HepG2 (cell line): ENCODE measurements around the gene TSPAN9. TPM values are rescaled to one million over a fixed set of nuclear protein-coding genes. Genes with fewer than 3 reads are reported as not detected.
A peak's percentile ranks its signal among the peaks of the same experiment; 100 is the strongest.

Source experiments
- ARID4A ChIP-seq: sonication (generic); formaldehyde crosslinking; IDR thresholded peaks from 2 replicates; pipeline ENCODE4 v1.5.0; 2020; ENCODE audit warnings: mild to moderate bottlenecking, missing genetic modification reagents, borderline replicate concordance
- HHEX ChIP-seq: IDR thresholded peaks from 2 replicates; pipeline ENCODE4 v1.6.1; 2016; ENCODE audit warnings: control low read depth
- NR2C2 ChIP-seq: sonication (generic); formaldehyde crosslinking; IDR thresholded peaks from 2 replicates; pipeline ENCODE4 v1.4.0; 2020; ENCODE audit warnings: missing genetic modification reagents, mild to moderate bottlenecking, moderate library complexity, borderline replicate concordance
- RXRA ChIP-seq: sonication (generic); formaldehyde crosslinking; IDR thresholded peaks from 2 replicates; pipeline ENCODE4 v1.5.1; 2020; ENCODE audit warnings: missing genetic modification reagents
- U2AF1 ChIP-seq: fragments of 200-400 bp; formaldehyde crosslinking; optimal IDR thresholded peaks from 2 replicates; pipeline ENCODE3; 2017; ENCODE audit warnings: mild to moderate bottlenecking, low read depth, low read length
- ZNF275 ChIP-seq: sonication (generic); formaldehyde crosslinking; IDR thresholded peaks from 2 replicates; pipeline ENCODE4 v1.8.0; 2022; ENCODE audit warnings: missing genetic modification reagents, mild to moderate bottlenecking, inconsistent platforms, borderline replicate concordance
- polyA plus RNA-seq, 8 experiments: library from polyadenylated mRNA; depleted of rRNA in 3 of 8; stranded (reverse) in 7 of 8; unstranded in 1 of 8; fragments of >200 nt; fragmentation: Illumina TruSeq in 4 of 8; extraction: Trizol in 4 of 8; gene quantifications; 2 replicates each; pipeline versions ENCODE4 v1.2.1 to v1.2.3, GENCODE V29; 2011 to 2016; ENCODE audit warnings: low read depth in 4 of 8, missing spikeins in 1 of 8, mixed read lengths in 1 of 8; ENCODE audit not compliant: insufficient read depth in 1 of 8
- total RNA-seq, 5 experiments: library from RNA; depleted of rRNA; stranded (reverse); fragments of >200 nt; fragmentation: Illumina TruSeq; extraction: Trizol; gene quantifications; 2 replicates each; pipeline ENCODE4 v1.2.3, GENCODE V29; 2016; ENCODE audit warnings: low read depth in 1 of 5
- TF ChIP-seq, protein P1 (sequence below): sonication (generic); formaldehyde crosslinking; IDR thresholded peaks from 2 replicates; pipeline ENCODE4 v1.5.0; 2020; ENCODE audit warnings: missing genetic modification reagents, mild to moderate bottlenecking, borderline replicate concordance
- TF ChIP-seq, protein P2 (sequence below): IDR thresholded peaks from 2 replicates; pipeline ENCODE4 v1.6.1; 2016; ENCODE audit warnings: missing genetic modification reagents, missing compliant biosample characterization

Gene TSPAN9
- total and polyA plus RNA-seq, 2 of the 13 experiments (the other 11 are each of a cell fraction or from before 2014, with no cell fraction given), result 18.1 to 42.3 TPM

- TF ChIP-seq U2AF1 (no peak), ARID4A (CRISPR knock-in tag) (peak; percentile 55; the same call in 1 of the 2 replicates), HHEX (CRISPR knock-in tag) (no peak), ZNF275 (CRISPR knock-in tag) (no peak), NR2C2 (peak; percentile 85; the same call in 1 of the 2 replicates), RXRA (CRISPR knock-in tag) (no peak)
- TF ChIP-seq, protein P1, sequence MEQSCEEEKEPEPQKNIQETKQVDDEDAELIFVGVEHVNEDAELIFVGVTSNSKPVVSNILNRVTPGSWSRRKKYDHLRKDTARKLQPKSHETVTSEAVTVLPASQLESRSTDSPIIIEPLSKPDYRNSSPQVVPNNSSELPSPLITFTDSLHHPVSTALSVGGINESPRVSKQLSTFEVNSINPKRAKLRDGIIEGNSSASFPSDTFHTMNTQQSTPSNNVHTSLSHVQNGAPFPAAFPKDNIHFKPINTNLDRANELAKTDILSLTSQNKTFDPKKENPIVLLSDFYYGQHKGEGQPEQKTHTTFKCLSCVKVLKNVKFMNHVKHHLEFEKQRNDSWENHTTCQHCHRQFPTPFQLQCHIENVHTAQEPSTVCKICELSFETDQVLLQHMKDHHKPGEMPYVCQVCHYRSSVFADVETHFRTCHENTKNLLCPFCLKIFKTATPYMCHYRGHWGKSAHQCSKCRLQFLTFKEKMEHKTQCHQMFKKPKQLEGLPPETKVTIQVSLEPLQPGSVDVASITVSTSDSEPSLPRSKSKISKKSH (CRISPR knock-in tag), result no peak
- TF ChIP-seq, protein P2, sequence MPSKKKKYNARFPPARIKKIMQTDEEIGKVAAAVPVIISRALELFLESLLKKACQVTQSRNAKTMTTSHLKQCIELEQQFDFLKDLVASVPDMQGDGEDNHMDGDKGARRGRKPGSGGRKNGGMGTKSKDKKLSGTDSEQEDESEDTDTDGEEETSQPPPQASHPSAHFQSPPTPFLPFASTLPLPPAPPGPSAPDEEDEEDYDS (CRISPR knock-in tag), result peak; percentile 49; the same call in 1 of the 2 replicates
- TF ChIP-seq, all 625 proteins: peak for 98
Measured at GRCh38 chr12:3085341-3086139, 8.4 kb downstream of the TSPAN9 start (continued).
